ENCODE measurements around the gene WHRN.

The WHRN gene

DNA sequence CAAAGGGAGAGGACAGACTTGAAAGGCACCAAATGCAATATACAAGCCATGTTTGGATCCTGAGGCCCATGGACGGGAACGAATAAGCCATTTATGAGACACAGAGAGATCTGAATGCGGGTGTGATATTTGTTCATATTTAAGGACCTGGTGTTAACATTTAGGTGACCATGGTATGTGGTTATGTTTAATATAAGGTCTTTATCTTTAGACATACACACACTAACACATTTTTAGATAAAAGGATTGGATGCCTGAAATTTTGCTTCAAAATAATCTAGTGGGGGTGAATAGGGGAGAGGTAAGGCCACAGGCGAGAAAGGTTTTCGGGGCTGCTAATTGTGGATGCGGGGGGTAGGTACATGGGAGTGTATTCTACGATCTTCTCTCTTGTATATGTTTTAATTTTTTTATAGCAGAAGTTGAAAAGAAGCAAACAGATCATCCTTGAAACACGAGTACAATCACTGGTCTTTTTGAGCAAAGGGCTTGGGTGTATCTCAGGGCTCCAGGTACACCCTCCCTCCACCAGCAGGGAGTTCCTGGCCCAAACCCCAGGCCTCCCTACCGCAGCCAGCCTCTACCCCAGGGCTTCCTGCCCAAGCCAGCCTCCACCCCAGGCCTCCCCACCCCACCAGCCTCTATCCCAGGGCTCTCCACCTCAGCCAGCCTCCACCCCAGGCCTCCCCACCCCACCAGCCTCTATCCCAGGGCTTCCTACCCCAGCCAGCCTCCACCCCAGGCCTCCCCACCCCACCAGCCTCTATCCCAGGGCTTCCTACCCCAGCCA is 129.7 kb downstream of the WHRN start:
- DNase-seq: no peak

DNA sequence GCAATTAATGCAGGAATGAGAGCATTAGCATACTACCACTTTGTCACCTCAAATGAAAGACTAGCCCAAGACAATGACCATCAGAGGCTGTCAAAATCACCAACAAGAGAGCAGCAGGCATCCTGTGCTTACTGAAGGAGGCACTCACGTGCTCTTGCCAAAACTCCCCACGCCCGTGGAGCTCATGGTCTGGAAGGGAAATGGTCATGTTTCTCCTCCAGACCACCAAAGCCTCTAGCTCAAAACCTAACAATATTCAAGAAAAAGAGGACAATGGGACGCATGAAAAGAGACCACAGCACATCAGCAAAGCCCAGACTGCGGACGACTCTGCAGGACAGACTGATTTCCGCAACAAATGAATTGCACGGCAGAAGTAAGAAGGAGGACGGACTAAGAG is 130.3 kb downstream of the WHRN start:
- no peak for DNase-seq

DNA sequence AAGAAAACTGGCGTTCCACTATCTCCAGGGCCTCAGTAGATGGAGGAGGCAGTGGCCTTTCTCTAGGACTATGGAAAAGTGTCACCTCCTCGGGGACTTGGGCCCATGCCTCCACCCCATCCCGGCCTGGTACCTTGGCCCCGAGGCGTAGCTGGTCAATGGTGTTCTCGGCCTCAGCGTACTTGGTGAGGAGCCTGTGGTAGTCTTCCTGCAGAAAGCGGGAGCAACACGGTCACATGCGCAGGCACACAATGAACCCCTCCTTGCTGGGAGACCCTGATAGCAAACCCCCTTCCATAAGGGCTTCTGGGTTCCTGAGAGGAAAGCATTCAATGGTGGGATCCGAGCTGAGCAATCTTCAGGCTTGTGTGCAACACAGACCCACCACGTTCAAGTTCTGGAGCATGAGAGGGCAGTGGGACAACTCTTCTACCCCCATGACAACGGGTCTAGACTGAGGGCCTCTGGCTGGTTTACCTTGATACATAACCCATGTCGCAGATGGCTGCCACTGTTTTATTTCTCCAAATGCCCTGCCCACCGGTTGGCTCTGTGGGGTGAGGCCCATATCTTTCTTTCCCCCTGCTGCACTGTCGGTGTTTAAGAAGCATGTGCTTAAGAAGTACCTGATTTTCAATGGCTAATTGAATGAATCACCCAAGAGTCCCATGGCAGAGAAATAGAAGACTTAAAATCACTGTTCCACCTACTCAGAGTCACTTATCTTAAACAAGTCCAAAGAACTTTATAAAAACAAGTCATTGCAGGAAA is 131.1 kb downstream of the WHRN start:
- DNase-seq: no peak

DNA sequence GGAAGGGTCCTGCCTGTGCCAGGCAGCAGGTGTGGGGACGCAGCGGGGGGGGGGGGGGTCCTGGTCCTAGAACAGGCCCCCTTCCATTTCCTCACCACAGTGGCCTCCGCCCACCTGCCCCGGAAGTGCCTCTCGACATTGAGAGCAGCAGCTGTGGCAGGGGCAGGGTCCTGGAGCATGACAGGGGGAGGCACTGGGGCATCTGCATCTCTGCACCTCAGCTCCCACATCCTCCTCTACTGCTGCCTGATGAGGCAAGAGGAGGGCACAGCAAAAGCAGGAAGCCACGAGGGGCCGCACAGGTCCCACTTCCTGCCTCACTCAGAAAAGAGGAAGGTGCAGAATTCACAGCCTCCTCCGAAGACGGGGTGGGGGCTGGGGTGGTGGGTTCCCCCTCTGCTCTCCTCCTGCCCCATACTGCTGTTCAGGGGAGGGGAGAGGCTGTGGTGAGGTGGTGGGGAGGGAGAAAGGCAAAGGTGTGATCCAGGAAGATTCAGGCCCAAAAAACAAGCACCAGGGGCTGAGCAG is 132.3 kb downstream of the WHRN start:
- no peak for DNase-seq

- DNase-seq: no peak
These were observed 133.0 kb downstream of the WHRN start for GRCh38 chr9:114371973-114372917.

DNA sequence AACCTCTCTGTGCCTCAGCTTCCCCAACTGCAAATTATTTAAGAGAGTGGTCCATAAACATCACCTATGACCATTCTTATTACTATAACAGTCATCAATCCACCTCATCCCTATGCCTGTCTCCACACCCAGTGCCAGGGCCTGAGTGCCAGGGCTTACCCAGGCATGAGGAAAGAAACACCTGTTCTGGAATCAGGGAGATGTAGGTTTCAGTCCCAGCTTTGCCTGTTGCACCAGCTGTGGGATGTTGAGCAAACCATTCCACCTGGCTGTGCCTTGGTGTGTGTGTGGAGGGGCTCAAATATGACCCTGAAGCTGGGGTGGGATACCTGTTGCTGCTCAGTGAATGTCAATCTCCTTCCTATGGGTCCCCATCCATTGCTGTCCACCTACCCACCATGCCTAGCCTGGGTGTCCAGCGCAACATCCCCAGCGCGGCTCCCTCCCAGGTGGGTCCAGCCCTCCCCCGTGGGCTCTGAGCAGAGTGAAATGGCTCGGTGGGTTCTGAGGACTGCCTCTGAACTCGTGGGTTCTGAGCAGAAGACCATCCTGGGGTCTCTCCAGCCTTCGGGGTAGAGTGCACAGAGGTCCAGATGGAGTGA is 133.8 kb downstream of the WHRN start:
- no peak for DNase-seq

GRCh38 chr9:114370968-114371320 is 134.3 kb downstream of the WHRN start:
- no peak for DNase-seq

- DNase-seq: peak; percentile 20
These were observed 134.9 kb downstream of the WHRN start for GRCh38 chr9:114370251-114370967.

- no peak for DNase-seq
These were observed 135.8 kb downstream of the WHRN start for GRCh38 chr9:114369216-114370130.

DNA sequence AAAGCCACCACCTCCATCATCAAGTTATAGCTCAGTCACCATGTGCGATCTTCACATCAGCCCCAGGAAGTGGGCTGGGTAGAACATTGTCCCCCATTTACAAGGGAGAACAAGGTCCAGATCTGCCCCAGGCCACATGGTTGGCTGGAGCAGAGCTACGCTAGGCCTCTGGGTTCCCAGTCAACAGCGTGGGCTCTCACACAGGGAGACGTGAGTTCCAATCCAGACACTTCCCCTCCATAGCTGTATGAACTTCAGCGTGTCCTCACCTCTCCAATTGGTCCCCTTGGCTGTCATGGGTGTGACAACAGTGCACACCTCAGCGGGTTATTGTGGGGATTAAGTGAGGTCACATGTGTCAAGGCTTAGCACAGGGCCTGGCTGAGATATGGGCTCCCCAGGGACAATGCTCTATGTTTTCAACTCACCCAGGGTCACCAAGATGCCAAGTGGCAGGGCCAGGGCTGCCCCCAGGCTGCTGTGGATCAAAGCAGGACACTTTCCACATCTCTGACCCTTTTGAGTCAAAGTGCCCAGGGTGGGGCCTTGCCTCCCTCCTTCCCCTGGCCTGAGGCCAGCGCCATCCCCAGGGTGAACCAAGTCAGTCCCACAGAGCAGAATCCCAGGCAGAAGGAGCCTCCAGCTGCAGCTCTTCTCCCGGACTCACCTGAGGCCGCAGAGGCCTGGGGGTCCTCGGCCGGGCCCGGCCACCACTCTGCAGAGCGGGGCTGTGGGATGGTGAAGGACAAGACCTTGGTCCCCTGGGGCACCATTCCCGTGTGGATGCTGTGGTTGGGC is 137.3 kb downstream of the WHRN start:
- no peak for DNase-seq

- no peak for DNase-seq
These were observed 137.9 kb downstream of the WHRN start for GRCh38 chr9:114367366-114367765.

DNA sequence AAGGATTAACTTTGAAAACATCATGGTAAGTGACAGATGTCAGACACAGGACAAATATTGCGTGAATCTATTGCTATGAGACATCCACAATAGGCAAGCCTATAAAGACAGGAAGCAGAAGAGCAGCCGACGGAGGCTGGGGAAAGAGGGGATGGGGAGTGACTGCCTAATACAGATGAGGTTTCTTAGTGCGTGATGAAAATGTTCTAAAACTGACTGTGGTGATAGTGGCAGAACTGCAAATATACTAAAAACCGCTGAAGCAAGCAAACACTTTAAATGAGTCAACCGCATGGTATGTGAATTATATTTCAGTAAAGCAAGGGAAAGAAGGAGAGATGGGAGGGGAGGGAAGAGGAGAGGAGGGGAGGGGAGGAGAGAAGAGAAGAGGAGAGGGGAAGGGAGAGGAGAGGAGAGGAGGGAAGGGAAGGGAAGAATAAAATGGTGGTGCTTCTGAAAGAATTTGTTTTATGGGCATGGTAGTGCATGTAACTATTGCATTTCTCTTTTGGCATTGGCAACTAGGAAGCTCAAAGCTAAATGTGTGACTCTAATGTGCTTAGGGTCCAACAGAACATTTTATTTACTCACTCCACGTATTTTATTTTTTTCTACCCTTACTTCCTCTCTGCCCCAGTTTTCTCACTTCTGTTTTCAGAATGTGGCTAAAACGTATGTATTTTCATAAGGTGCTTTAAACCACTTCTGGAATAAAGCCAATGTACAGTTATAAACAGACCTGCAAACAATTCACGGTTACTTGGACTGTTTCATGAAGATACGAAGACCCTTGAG is 138.7 kb downstream of the WHRN start:
- no peak for DNase-seq

GRCh38 chr9:114365194-114365593 is 140.1 kb downstream of the WHRN start:
- no peak for DNase-seq

DNA sequence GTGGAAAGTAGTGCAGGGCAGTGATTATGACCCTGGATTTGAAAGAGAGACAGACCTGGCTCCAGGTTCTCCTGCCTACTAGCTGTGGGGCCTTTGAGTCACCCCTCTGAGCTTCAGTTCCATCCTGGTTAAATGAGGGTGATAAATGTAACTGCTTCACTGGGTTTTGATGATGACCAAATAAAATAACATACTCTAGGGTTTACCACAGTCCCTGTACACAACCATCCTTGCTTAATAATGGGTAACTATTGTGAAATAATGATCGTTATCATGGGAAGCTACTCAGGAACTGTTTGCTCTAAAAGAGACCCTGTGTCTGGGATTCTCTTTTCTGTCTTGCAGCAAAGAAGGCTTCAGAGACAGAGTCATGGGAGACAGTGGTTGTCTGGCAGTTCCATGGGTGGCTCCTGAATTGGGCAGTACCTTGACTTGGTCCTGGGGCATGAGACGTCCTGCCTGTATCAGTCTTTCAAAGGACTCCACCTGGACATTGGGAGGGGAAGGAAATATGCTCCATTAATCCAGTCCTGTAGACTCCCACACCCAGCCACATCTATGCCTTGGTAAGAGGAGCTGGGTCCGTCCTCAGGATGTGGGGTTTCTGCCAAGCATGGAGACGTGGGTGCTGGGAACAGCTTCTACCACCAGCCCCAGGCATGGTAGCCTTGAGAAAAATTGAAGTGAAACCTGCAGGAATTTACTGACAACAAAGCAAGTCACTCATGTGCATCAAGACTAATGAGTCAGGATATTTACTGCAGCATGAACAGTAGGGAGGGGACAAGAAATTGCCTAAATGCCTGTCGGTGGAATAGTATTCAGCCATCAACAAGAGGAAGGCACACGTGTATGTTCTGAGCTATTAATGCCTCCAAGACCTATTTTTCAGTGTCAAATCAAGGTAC is 140.9 kb downstream of the WHRN start:
- DNase-seq: no peak

- no peak for DNase-seq
These were observed 141.8 kb downstream of the WHRN start for GRCh38 chr9:114363424-114363823.

- no peak for DNase-seq
These were observed 142.9 kb downstream of the WHRN start for GRCh38 chr9:114362394-114362793.

GRCh38 chr9:114361542-114361941 is 143.7 kb downstream of the WHRN start:
- DNase-seq: no peak

- no peak for DNase-seq
These were observed 145.5 kb downstream of the WHRN start for GRCh38 chr9:114359801-114360200.
